PFSK-1 (cell line): Measurements from ENCODE around the gene COL6A5.

Experiments
- FOXP2 ChIP-seq: optimal IDR thresholded peaks from 2 replicates; pipeline ENCODE3; 2011; ENCODE audit warnings: borderline replicate concordance, control low read depth, inconsistent platforms; ENCODE audit not compliant: insufficient read depth; ENCODE audit errors: extremely low read length, extremely low read depth
- POLR2AphosphoS5 ChIP-seq: IDR thresholded peaks from 2 replicates; pipeline ENCODE4 v1.6.1; 2012; ENCODE audit warnings: low read depth, mild to moderate bottlenecking, control low read depth, low read length, moderate library complexity
- SIN3A ChIP-seq: IDR thresholded peaks from 2 replicates; pipeline ENCODE4 v1.6.1; 2012; ENCODE audit warnings: mild to moderate bottlenecking, low read length, moderate library complexity, borderline replicate concordance; ENCODE audit not compliant: insufficient read depth
- TAF1 ChIP-seq: IDR thresholded peaks from 2 replicates; pipeline ENCODE4 v1.6.1; 2012; ENCODE audit warnings: low read length, control low read depth, borderline replicate concordance; ENCODE audit not compliant: insufficient read depth
- TF ChIP-seq, protein P1 (sequence below), 2 experiments: IDR thresholded peaks; 2 replicates each; pipeline versions ENCODE4 v1.6.1 to v1.8.0; 2011 to 2012; ENCODE audit warnings: low read depth in 2 of 2, low read length in 2 of 2, control low read depth in 1 of 2, inconsistent platforms in 1 of 2, mild to moderate bottlenecking in 1 of 2, moderate library complexity in 1 of 2; ENCODE audit not compliant: insufficient read depth in 1 of 2

DNA sequence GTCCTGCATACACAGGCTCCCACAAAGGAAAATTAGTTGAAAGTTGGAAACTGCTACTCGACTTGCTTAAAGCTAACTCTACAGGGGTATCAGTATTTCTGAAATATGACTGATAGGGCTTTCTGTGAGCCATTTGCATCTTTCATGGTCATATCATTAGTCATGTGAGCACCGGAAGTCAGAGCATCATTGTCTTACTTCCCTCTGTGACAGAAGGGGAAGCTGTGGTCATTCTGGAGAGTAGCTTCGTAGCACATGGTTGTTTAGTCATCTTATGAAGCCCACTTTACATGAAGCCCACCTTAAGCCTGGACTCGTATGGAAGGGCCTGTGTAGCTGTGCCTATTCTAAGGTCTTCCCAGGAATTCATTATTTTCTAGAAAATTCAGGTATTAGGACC, 69.0 kb downstream of the COL6A5 start:
- no peak for TF ChIP-seq POLR2AphosphoS5
- no peak for TF ChIP-seq TAF1
- TF ChIP-seq SIN3A: no peak
- TF ChIP-seq, protein P1, sequence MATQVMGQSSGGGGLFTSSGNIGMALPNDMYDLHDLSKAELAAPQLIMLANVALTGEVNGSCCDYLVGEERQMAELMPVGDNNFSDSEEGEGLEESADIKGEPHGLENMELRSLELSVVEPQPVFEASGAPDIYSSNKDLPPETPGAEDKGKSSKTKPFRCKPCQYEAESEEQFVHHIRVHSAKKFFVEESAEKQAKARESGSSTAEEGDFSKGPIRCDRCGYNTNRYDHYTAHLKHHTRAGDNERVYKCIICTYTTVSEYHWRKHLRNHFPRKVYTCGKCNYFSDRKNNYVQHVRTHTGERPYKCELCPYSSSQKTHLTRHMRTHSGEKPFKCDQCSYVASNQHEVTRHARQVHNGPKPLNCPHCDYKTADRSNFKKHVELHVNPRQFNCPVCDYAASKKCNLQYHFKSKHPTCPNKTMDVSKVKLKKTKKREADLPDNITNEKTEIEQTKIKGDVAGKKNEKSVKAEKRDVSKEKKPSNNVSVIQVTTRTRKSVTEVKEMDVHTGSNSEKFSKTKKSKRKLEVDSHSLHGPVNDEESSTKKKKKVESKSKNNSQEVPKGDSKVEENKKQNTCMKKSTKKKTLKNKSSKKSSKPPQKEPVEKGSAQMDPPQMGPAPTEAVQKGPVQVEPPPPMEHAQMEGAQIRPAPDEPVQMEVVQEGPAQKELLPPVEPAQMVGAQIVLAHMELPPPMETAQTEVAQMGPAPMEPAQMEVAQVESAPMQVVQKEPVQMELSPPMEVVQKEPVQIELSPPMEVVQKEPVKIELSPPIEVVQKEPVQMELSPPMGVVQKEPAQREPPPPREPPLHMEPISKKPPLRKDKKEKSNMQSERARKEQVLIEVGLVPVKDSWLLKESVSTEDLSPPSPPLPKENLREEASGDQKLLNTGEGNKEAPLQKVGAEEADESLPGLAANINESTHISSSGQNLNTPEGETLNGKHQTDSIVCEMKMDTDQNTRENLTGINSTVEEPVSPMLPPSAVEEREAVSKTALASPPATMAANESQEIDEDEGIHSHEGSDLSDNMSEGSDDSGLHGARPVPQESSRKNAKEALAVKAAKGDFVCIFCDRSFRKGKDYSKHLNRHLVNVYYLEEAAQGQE (IDR thresholded peaks at IDR 0.05; ENCODE audit: insufficient read depth in 1 of 2, low read depth in 2 of 2, low read length in 2 of 2): no peak
- no peak for TF ChIP-seq FOXP2
